HUES64 (cell line): ENCODE data around the gene C16orf74.
A peak's percentile ranks its signal among the peaks of the same experiment; 100 is the strongest.

Experiments
- H3K27ac ChIP-seq: 2 replicates; pipeline ENCODE4 v1.7.0; 2013; ENCODE audit warnings: low read depth, low read length, inconsistent platforms
- H3K27me3 ChIP-seq: 2 replicates; pipeline ENCODE4 v1.6.1; 2013; ENCODE audit warnings: mild to moderate bottlenecking, low read length; ENCODE audit not compliant: insufficient read depth
- H3K36me3 ChIP-seq: 2 replicates; pipeline ENCODE4 v1.6.1; 2013; ENCODE audit warnings: mild to moderate bottlenecking, low read length; ENCODE audit not compliant: insufficient read depth
- H3K4me1 ChIP-seq: 2 replicates; pipeline ENCODE4 v1.6.1; 2013; ENCODE audit warnings: mild to moderate bottlenecking, low read length, moderate library complexity; ENCODE audit not compliant: insufficient read depth
- H3K4me3 ChIP-seq: 2 replicates; pipeline ENCODE4 v1.5.1; 2013; ENCODE audit warnings: mild to moderate bottlenecking, low read length, moderate library complexity
- H3K9ac ChIP-seq: 2 replicates; pipeline ENCODE4 v1.6.1; 2013; ENCODE audit warnings: mild to moderate bottlenecking, low read depth, low read length
- H3K9me3 ChIP-seq: 2 replicates; pipeline ENCODE4 v1.6.1; 2013; ENCODE audit warnings: low read depth, low read length; ENCODE audit not compliant: insufficient read depth
- WGBS: fragments of 150-250, 120-280 bp; methylation state at CpG from one replicate; pipeline ENCODE4 v1.1.7; 2013; ENCODE audit warnings: missing lambda C conversion rate; 5-methylcytosine and 5-hydroxymethylcytosine counted together

The C16orf74 gene

GRCh38 chr16:85746460-85747215 is 4.3 kb downstream of the C16orf74 start:
- H3K27ac ChIP-seq: peak overlapping the region; percentile 84
- no peaks in the 10 kb centered on the region for H3K36me3 ChIP-seq
- peaks cover 22% of the 10 kb centered on the region for H3K27me3 ChIP-seq
- peaks cover 23% of the 10 kb centered on the region for H3K4me1 ChIP-seq
- no peaks in the 10 kb centered on the region for H3K9me3 ChIP-seq
- H3K9ac ChIP-seq: 0 out of 2 replicates have a peak overlapping the region, but pooled peaks have one; percentile 13
- 54% methylated on average over 13 of the region's 13 CpGs for WGBS
- H3K4me3 ChIP-seq: no peak overlapping the region

GRCh38 chr16:85738923-85739715 is 11.8 kb downstream of the C16orf74 start:
- Histone ChIP-seq H3K9ac (no peak overlapping the region), H3K4me1 (peaks cover 9% of the 10 kb centered on the region), H3K36me3 (no peaks in the 10 kb centered on the region), H3K27ac (no peak overlapping the region), H3K9me3 (no peaks in the 10 kb centered on the region), H3K4me3 (no peak overlapping the region), H3K27me3 (no peaks in the 10 kb centered on the region)
- WGBS: 83% methylated on average over 12 of the region's 13 CpGs

- no peaks in the 10 kb centered on the region for H3K9me3 ChIP-seq
- no peaks in the 10 kb centered on the region for H3K27me3 ChIP-seq
- no peak overlapping the region for H3K9ac ChIP-seq
- H3K27ac ChIP-seq: no peak overlapping the region
- H3K4me3 ChIP-seq: no peak overlapping the region
- no peaks in the 10 kb centered on the region for H3K36me3 ChIP-seq
- H3K4me1 ChIP-seq: peaks cover 11% of the 10 kb centered on the region
- WGBS: 87% methylated on average over 9 of the region's 9 CpGs
Measured at GRCh38 chr16:85736921-85737320, 14.0 kb downstream of the C16orf74 start.

GRCh38 chr16:85735946-85736345 is 14.9 kb downstream of the C16orf74 start:
- H3K27ac ChIP-seq: no peak overlapping the region
- H3K4me3 ChIP-seq: no peak overlapping the region
- H3K4me1 ChIP-seq: peaks cover 11% of the 10 kb centered on the region
- no peak overlapping the region for H3K9ac ChIP-seq
- no peaks in the 10 kb centered on the region for H3K36me3 ChIP-seq
- WGBS: 77% methylated on average over 6 of the region's 6 CpGs
- no peaks in the 10 kb centered on the region for H3K9me3 ChIP-seq
- H3K27me3 ChIP-seq: no peaks in the 10 kb centered on the region

- 89% methylated on average over 14 of the region's 14 CpGs for WGBS
- no peak overlapping the region for H3K27ac ChIP-seq
- no peak overlapping the region for H3K4me3 ChIP-seq
Measured at GRCh38 chr16:85735225-85735635, 15.7 kb downstream of the C16orf74 start.

GRCh38 chr16:85734311-85735017 is 16.4 kb downstream of the C16orf74 start:
- H3K27me3 ChIP-seq: no peaks in the 10 kb centered on the region
- peaks cover 19% of the 10 kb centered on the region for H3K4me1 ChIP-seq
- no peak overlapping the region for H3K9ac ChIP-seq
- H3K27ac ChIP-seq: peak overlapping the region; percentile 42; the same call in 1 of the 2 replicates
- 75% methylated on average over 10 of the region's 10 CpGs for WGBS
- no peaks in the 10 kb centered on the region for H3K36me3 ChIP-seq
- no peaks in the 10 kb centered on the region for H3K9me3 ChIP-seq
- no peak overlapping the region for H3K4me3 ChIP-seq

More at GRCh38 chr16:85735225-85735635, 15.7 kb downstream of the C16orf74 start:
- Histone ChIP-seq H3K36me3 (no peaks in the 10 kb centered on the region), H3K4me1 (peaks cover 12% of the 10 kb centered on the region), H3K27me3 (no peaks in the 10 kb centered on the region), H3K9me3 (no peaks in the 10 kb centered on the region), H3K9ac (no peak overlapping the region)

- Histone ChIP-seq H3K4me1 (peaks cover 21% of the 10 kb centered on the region), H3K36me3 (no peaks in the 10 kb centered on the region), H3K4me3 (no peak overlapping the region), H3K9ac (no peak overlapping the region), H3K9me3 (no peaks in the 10 kb centered on the region), H3K27ac (no peak overlapping the region; the same call in 1 of the 2 replicates), H3K27me3 (no peaks in the 10 kb centered on the region)
- 14% methylated on average over 11 of the region's 11 CpGs for WGBS
Measured at GRCh38 chr16:85733839-85734170, 17.1 kb downstream of the C16orf74 start.

- no peak overlapping the region for H3K9ac ChIP-seq
- H3K27ac ChIP-seq: no peak overlapping the region
- 77% methylated on average over 12 of the region's 13 CpGs for WGBS
- no peaks in the 10 kb centered on the region for H3K9me3 ChIP-seq
- H3K36me3 ChIP-seq: no peaks in the 10 kb centered on the region
- H3K4me3 ChIP-seq: no peak overlapping the region
- peaks cover 21% of the 10 kb centered on the region for H3K4me1 ChIP-seq
- H3K27me3 ChIP-seq: no peaks in the 10 kb centered on the region
Measured at GRCh38 chr16:85733155-85733838, 17.6 kb downstream of the C16orf74 start.

- Histone ChIP-seq H3K27ac (no peak overlapping the region), H3K9me3 (no peaks in the 10 kb centered on the region), H3K4me1 (peaks cover 21% of the 10 kb centered on the region), H3K9ac (no peak overlapping the region), H3K4me3 (no peak overlapping the region), H3K36me3 (no peaks in the 10 kb centered on the region), H3K27me3 (no peaks in the 10 kb centered on the region)
- 90% methylated on average over 5 of the region's 5 CpGs for WGBS
Measured at GRCh38 chr16:85731179-85731578, 19.7 kb downstream of the C16orf74 start.

GRCh38 chr16:85730186-85730465 is 20.8 kb downstream of the C16orf74 start:
- whole genome bisulfite sequencing: 93% methylated on average over 4 of the region's 5 CpGs
- no peaks in the 10 kb centered on the region for H3K27me3 ChIP-seq
- H3K9me3 ChIP-seq: no peaks in the 10 kb centered on the region
- H3K36me3 ChIP-seq: no peaks in the 10 kb centered on the region
- H3K4me1 ChIP-seq: peaks cover 20% of the 10 kb centered on the region
- H3K27ac ChIP-seq: no peak overlapping the region
- H3K9ac ChIP-seq: no peak overlapping the region
- no peak overlapping the region for H3K4me3 ChIP-seq
